AG09319 (cell line): Measurements from ENCODE around the gene KCTD20.

Experiments
- DNase-seq: peaks from one replicate; pipeline ENCODE4 v3.0.0-alpha.2; 2010; ENCODE audit warnings: low read depth; ENCODE audit errors: extremely low read depth
- TF ChIP-seq, protein P1 (sequence below): IDR thresholded peaks from 2 replicates; pipeline ENCODE4 v1.5.1; 2011; ENCODE audit warnings: low read depth, mild to moderate bottlenecking, inconsistent platforms, low read length, moderate library complexity

The KCTD20 gene

DNA sequence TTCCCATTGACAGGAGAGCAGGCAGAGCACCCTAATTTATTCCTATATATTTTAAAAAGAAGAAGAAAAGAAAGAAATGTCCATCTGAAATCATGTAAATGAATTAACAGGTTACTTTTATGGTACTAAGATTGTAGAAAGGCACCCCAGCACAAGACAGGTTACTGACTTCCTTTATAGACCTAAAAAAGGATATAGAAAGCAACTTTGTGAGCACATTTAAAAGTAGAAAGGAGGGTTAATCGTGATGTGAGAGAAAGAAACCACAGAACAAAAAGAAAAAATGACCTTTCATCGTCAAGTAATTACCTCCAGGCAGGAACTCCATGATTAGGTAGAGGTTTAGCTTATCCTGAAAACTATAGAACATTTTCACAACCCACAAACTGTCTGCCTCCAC is 74.6 kb downstream of the KCTD20 start:
- no peak for DNase-seq

GRCh38 chr6:36519352-36519751 is 76.6 kb downstream of the KCTD20 start:
- TF ChIP-seq, protein P1, sequence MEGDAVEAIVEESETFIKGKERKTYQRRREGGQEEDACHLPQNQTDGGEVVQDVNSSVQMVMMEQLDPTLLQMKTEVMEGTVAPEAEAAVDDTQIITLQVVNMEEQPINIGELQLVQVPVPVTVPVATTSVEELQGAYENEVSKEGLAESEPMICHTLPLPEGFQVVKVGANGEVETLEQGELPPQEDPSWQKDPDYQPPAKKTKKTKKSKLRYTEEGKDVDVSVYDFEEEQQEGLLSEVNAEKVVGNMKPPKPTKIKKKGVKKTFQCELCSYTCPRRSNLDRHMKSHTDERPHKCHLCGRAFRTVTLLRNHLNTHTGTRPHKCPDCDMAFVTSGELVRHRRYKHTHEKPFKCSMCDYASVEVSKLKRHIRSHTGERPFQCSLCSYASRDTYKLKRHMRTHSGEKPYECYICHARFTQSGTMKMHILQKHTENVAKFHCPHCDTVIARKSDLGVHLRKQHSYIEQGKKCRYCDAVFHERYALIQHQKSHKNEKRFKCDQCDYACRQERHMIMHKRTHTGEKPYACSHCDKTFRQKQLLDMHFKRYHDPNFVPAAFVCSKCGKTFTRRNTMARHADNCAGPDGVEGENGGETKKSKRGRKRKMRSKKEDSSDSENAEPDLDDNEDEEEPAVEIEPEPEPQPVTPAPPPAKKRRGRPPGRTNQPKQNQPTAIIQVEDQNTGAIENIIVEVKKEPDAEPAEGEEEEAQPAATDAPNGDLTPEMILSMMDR = no peak
- no peak for DNase-seq

More for the DNA sequence above, 74.6 kb downstream of the KCTD20 start:
- TF ChIP-seq, protein P1 = no peak

- TF ChIP-seq, protein P1 = no peak
- no peak for DNase-seq
These were observed 80.7 kb downstream of the KCTD20 start for GRCh38 chr6:36523451-36523850.

- TF ChIP-seq, protein P1 = no peak
- no peak for DNase-seq
These were observed 81.2 kb downstream of the KCTD20 start for GRCh38 chr6:36523936-36524499.

DNA sequence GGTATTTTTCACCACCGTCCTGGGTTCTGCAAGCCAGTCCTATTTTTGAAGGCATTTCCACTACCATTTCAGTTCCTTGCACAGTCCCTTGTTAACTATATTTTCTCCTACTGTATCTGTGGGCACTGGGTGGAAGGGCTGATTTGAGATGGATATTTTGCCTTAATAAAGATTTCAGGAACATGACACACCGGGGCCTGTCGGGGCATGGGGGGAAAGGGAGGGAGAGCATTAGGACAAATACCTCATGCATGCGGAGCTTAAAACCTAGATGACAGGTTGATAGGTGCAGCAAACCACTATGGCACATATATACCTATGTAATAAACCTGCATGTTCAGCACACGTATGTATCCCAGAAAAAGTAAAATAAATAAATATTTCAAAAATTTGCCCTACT is 82.1 kb downstream of the KCTD20 start:
- DNase-seq = no peak
- TF ChIP-seq, protein P1 = no peak

DNA sequence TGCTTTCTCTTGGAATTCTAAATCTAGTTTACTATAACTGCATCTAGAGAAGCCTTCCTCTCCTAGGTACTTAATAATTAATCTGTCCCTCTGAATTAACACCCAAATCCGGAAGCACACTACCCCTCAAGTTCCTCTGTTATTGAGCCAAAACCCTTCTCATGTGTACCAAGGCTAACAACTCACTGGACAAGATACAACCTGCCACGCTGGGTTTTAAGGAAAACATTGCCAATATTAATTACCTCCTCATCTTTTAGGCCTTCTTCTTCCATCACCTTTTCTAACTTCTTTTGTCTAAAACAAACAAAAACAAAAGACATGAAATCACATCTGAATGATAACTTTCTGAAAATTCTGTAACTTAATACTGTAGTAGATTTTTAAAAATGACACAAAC is 82.5 kb downstream of the KCTD20 start:
- DNase-seq = no peak
- TF ChIP-seq, protein P1 = no peak

DNA sequence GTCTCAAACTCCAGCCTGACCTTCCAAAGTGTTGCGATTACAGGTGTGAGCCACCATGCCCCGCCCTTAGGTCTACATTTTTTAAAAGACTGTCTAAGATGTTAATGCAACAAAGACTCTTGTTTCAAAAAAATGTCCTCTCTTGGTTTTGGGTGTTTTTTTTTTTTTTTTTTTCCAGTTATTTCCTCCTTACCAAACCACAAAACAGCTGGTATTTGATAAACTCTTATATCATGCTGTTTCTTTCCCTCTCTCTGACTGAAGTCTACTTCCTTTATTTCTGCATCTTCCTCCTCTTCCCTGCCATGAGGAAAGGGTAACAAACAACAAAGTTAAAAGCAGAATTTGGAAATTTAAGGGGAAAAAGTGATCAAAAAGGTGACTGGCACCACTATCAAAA is 83.3 kb downstream of the KCTD20 start:
- TF ChIP-seq, protein P1 = no peak
- no peak for DNase-seq
